MV-4-11 (cell line): Measurements from ENCODE around the gene PRKD1.

ENCODE experiments used
- DNase-seq: peaks from one replicate; lab custom pipeline; 2025; lab: John Stamatoyannopoulos, UW

Gene PRKD1

GRCh38 chr14:29927376-29928116 is at the start of gene PRKD1:
PRKD1 (minus strand) TSS chr14:29927847.
- no peak for DNase-seq

- no peak for DNase-seq
Measured at GRCh38 chr14:29971101-29971500, 43.5 kb upstream of the PRKD1 start.

GRCh38 chr14:29955087-29955486 is 27.4 kb upstream of the PRKD1 start:
- no peak for DNase-seq

- DNase-seq = no peak
Measured at GRCh38 chr14:29953501-29953900, 25.9 kb upstream of the PRKD1 start.

DNA sequence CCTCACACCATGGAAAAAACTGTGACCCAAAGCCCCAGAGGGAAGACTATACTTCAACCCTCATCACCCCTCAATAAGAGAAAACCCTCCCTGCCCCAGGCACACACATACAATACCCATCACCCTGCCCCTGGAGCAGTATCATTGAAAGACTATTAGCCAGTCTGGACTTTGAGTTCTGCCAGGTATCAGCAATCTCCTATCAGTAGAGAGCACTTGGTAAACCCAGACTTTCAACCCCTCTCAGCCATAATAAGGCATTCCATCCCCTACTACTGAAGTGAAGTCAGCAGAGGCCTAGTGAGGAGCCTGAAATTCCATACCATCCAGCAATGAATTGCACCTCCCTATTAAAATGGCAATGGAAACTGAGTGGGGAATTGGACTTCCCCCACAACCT is 16.4 kb upstream of the PRKD1 start:
- no peak for DNase-seq

DNA sequence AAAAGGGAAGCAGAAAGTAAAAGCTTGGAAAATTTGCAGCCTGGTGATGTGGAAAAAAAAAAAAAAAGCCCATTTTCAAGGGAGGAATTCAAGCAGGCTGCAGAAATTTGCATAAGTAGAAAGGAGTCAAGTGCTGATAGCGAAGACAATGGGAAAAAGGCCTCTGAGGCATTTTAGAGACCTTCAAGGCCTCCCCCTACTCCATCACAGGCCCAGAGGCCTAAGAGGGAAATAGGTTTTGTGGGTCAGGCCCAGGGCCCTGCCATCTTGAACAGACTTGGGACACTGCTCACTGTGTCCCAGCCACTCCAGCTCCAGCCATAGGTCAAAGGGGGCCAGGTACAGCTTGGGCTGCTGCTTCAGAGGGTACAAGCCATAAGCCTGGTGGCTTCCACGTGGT is 13.8 kb upstream of the PRKD1 start:
- no peak for DNase-seq

DNA sequence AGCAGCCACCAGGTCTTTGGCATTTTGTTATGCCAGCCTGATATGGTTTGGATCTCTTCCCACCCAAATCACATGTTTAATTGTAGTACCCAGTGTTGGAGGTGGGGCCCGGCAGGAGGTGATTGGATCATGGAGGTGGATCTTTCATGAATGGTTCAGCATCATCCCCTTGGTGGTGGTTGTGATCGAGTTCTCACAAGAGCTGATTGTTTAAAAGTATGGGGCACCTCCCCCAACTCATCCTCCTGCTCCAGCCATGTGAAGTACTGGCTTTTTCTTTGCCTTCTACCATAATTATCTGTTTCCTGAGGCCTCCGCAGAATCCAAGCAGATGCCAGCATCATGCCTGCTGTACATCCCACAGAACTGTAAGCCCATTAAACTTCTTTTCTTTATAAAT is 12.8 kb upstream of the PRKD1 start:
- DNase-seq = no peak

- DNase-seq = no peak
Measured at GRCh38 chr14:29937116-29937515, 9.5 kb upstream of the PRKD1 start.

DNA sequence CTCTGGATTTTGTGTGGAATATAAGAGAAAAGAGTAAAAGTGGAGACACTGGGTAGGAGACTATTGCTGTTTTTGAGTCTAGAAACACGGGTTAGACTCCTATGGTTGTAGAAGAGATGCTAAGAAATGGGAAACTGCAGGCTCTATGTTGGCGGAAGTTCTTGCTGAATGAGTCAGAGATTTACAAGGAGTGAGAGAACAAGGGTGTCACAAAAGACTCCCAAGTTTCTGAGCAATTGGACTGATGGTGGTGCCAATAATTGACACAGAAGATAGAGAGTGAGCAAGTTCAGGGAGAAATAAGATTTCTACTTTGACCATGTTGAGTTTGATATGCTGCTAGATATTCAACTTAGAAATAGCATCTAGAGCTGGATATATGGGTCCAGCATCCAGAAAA is 2.6 kb upstream of the PRKD1 start:
- no peak for DNase-seq

DNA sequence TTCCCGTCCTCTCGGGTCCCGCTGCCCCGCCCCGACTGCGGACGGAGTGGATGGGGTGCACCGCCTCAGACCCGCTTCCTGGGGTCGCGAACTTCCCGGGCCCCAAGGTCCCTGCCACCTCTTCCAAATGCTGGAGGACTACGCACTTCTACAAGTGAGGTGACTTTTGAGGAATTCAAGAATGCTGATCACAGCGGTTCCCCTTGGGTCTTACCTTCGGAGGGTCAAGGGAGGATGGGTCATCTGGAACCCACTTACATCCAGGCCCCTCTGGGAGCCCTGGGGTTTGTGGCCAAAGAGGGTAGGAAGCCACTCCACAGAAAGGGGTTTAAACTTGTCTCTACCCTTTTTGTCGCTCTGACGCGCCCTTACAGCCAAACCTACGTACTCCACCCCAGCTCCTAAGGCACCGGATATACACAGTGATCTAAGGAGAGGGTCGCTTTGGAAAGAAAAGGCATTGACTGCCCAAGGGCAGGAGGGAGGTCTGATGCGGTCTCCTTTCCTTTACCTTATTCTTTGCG is 532 bp upstream of the PRKD1 start:
- DNase-seq = no peak

GRCh38 chr14:29926701-29927375 is 809 bp downstream of the PRKD1 start:
- DNase-seq = no peak

DNA sequence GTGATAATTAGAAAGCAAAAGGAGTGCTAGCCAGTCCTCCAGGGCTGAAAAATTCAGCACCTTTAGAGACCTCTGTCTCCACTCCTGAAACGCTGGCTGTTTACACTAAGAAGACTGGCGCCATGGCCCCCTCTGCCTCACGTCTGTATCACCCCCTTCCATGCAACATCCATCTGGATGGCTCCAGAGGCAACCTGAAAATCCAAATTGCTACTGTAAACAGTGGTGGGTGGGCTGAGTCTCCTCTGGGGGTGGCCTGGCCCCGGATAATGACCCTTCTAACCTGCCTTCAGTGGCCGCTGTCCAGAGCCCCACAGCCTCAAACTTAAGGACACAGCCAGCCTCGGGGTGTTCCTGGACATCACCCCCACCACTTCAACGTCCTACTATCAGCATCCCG is 1.4 kb downstream of the PRKD1 start:
- DNase-seq = no peak

GRCh38 chr14:29925736-29926135 is 1.9 kb downstream of the PRKD1 start:
- DNase-seq = no peak

GRCh38 chr14:29925101-29925722 is 2.4 kb downstream of the PRKD1 start:
- no peak for DNase-seq

DNA sequence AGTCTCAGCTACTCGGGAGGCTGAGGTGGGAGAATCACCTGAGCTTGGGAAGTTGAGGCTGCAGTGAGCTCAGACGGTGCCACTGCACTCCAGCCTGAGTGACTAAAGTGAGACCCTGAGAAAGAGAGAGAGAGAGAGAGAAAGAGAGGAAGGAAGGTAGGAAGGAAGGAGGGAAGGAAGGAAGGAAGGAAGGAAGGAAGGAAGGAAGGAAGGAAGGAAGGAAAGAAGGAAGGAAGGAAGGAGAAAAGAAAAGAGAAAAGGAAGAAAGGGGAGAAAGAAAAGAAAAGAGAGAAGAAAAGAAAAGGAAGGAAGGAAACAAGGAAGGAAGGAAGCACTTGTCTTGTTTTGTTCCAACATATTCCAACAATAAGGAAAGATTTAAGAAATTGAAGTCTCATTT is 7.8 kb downstream of the PRKD1 start:
- DNase-seq = no peak

DNA sequence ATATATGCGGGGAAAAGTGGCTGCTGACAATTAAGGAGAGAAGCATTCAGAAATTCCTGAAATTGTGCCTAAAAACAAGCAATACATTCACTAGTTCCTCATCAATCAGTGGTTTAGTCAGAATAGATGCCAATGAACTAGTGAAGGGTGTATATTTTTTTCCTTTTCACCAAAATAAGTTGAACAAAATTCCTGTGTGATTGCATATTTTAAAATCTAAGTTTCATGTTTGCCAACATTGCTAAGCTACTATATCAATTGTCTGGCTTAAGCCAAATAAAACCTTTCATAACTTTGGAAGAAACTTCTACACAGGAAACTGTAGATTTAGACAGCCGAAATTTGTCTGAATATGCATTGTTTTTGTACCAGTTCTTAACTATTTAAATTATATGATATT is 8.7 kb downstream of the PRKD1 start:
- DNase-seq = no peak

GRCh38 chr14:29913566-29913965 is 14.1 kb downstream of the PRKD1 start:
- no peak for DNase-seq

DNA sequence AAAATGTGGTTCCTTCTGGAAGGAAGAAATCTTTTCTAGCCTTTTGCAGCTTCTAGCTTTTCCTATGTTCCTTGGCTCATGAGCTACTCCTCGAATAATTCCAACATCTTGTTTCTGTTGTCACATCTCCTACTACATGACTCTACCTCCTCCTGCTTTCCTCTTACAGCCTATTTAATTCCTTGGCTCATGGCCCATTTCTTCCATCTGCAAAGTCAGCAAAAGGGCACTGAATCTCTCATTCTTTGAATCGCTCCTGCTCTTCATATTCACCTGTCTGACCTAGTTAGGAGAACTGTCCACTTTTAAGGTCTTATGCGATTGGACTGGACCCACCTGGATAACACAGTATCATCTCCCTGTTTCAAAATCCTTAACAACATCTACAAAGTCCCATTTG is 15.8 kb downstream of the PRKD1 start:
- no peak for DNase-seq

DNA sequence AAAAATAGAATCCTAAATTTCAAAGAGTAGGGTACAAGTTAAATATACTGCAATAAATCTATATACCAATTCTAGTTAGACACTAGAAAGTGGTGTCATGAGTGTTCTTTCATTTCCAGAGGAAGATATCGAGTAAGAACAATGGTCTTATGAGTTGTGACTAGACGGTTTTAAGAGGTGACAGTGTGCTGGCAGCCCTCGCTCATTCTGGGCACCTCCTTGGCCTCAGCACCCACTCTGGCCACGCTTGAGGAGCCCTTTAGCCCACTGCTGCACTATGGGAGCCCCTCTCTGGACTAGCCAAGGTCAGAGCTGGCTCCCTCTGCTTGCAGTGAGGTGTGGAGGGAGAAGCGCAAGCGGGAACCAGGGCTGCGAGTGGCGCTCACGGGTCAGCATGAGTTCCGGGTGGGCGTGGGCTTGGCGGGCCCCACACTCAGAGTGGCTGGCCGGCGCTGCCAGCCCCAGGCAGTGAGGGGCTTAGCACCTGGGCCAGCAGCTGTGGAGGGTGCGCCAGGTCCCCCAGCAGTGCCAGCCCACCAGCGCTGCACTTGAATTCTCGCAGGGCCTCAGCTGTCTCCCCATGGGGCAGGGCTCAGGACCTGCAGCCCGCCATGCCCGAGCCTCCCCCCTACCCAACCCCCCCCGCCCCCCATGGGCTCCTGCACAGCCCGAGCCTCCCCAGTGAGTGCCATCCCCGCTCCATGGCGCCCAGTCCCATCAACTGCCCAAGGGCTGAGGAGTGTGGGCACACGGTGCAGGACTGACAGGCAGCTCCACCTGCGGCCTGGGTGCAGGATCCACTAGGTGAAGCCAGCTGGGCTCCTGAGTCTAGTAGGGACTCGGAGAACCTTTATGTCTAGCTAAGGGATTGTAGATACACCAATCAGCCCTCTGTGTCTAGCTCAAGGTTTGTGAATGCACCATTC is 18.7 kb downstream of the PRKD1 start:
- DNase-seq = no peak

DNA sequence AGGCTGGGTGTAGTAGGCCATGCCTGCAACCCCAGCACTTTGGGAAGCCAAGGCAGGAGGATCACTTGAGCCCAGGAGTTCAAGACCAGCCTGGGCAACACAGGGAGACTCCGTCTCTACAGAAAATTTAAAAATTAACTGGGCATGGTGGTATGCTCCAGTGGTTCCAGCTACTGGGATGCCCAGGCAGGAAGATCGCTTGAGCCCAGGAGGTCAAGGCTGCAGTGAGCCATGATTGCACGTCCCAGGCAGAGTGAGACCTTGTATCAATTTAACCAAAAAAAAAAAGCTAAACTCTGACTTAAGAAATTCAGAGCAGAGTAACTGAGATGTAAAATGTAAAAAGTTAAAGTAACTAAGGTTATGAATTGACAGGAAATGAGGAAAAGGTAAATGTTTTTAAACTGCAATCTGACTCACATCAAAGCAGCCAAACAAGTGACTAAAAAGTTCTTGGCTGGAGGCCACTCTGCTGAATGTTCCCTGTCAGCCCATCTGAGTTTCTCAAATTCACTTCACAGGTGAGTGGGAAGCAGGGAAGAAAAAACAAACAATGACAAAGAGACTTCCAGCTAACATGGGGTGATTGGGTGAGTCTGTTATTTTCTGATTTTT is 21.3 kb downstream of the PRKD1 start:
- no peak for DNase-seq

DNA sequence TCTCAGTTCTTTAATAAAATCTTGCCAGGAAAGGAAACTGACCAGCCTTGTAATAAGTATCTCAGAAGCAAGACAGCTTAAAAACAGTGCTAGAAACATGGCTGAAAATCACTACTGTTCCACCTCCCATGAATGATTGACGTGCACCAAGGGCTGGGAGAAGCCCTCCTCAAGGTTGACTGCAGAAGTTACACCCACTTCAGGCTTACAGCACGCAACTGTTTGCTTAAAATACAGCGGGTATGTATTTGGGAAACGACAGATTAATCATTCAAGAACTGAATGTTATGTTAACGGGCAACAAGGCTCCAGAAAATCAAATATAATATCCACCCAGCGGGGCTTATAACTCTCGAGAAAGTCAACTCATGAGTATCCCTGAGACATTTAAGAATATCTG is 22.1 kb downstream of the PRKD1 start:
- DNase-seq = no peak
